Measurements from ENCODE around the gene OR5K3. TPM values are rescaled to one million over a fixed set of nuclear protein-coding genes. Genes with fewer than 3 reads are reported as not detected.

Gene OR5K3
- total RNA-seq, result not detected in 2 replicates

GRCh38 chr3:98390366-98390765, at the start of gene OR5K3:
OR5K3 (plus strand) TSS chr3:98390666; CDS start chr3:98390666, 0 bp downstream.

GRCh38 chr3:98353554-98353953, 36.9 kb upstream of the OR5K3 start, which contains the start of gene OR5K4:
OR5K4 (plus strand) TSS chr3:98353854; CDS start chr3:98353854, 0 bp downstream.

Other genes starting within 250 kb of the OR5K3 start
- not detected in 2 replicates for gene OR5H14, start 243.2 kb upstream of the OR5K3 start, total RNA-seq
- gene OR5H15, start 224.0 kb upstream of the OR5K3 start, total RNA-seq, result not detected in 2 replicates
- not detected in 2 replicates for gene OR5H6, start 126.4 kb upstream of the OR5K3 start, total RNA-seq
- not detected in 2 replicates for gene OR5H2, start 108.2 kb upstream of the OR5K3 start, total RNA-seq
- gene OR5K4, start 36.8 kb upstream of the OR5K3 start, total RNA-seq, result not detected in 2 replicates
- gene OR5K1, start 72.5 kb downstream of the OR5K3 start, total RNA-seq, result not detected in 2 replicates
- not detected in 2 replicates for gene OR5K2, start 107.0 kb downstream of the OR5K3 start, total RNA-seq
- gene CLDND1, start 132.2 kb downstream of the OR5K3 start, total RNA-seq, result 83.8 and 97.7 TPM in 2 replicates
- not detected in 2 replicates for gene GPR15, start 141.3 kb downstream of the OR5K3 start, total RNA-seq
- 48.4 and 51.7 TPM in 2 replicates for gene CPOX, start 202.9 kb downstream of the OR5K3 start, total RNA-seq